HepG2 (cell line): ENCODE measurements around the gene IGHMBP2. TPM values are rescaled to one million over a fixed set of nuclear protein-coding genes. Genes with fewer than 3 reads are reported as not detected.

ENCODE experiments used
- DR1 ChIP-seq: sonication (generic); formaldehyde crosslinking; IDR thresholded peaks from 2 replicates; pipeline ENCODE4 v1.8.0; 2021; ENCODE audit warnings: mild to moderate bottlenecking, missing genetic modification reagents, inconsistent platforms
- HMG20B ChIP-seq: conservative IDR thresholded peaks from 2 replicates; pipeline ENCODE4 v1.6.1; 2016; ENCODE audit warnings: missing genetic modification reagents, missing compliant biosample characterization
- KAT7 ChIP-seq: IDR thresholded peaks from 2 replicates; pipeline ENCODE4 v1.6.1; 2018; ENCODE audit warnings: borderline replicate concordance, missing compliant biosample characterization
- MED13 ChIP-seq: sonication (generic); formaldehyde crosslinking; IDR thresholded peaks from 2 replicates; pipeline ENCODE4 v1.5.0; 2020; ENCODE audit warnings: missing genetic modification reagents
- SMAD9 ChIP-seq: sonication (generic); formaldehyde crosslinking; IDR thresholded peaks from 2 replicates; pipeline ENCODE4 v1.5.1; 2020; ENCODE audit warnings: mild to moderate bottlenecking, missing genetic modification reagents
- SNAI1 ChIP-seq: sonication (generic); formaldehyde crosslinking; IDR thresholded peaks from 2 replicates; pipeline ENCODE4 v1.5.0; 2020; ENCODE audit warnings: mild to moderate bottlenecking, missing genetic modification reagents, borderline replicate concordance
- ZBED4 ChIP-seq: sonication (generic); formaldehyde crosslinking; IDR thresholded peaks from 2 replicates; pipeline ENCODE4 v1.4.0; 2020; ENCODE audit warnings: missing genetic modification reagents, borderline replicate concordance
- ZBTB10 ChIP-seq: sonication (generic); formaldehyde crosslinking; IDR thresholded peaks from 2 replicates; pipeline ENCODE4 v1.4.0; 2020; ENCODE audit warnings: missing genetic modification reagents, borderline replicate concordance
- ZFP82 ChIP-seq: sonication (generic); formaldehyde crosslinking; IDR thresholded peaks from 2 replicates; pipeline ENCODE4 v1.5.1; 2020; ENCODE audit warnings: mild to moderate bottlenecking, missing genetic modification reagents, borderline replicate concordance
- ZFX ChIP-seq: sonication (generic); formaldehyde crosslinking; IDR thresholded peaks from 2 replicates; pipeline ENCODE4 v1.4.0; 2020; ENCODE audit warnings: mild to moderate bottlenecking, low read depth, missing genetic modification reagents, moderate library complexity
- ZNF253 ChIP-seq: sonication (generic); formaldehyde crosslinking; IDR thresholded peaks from 2 replicates; pipeline ENCODE4 v1.8.0; 2022; ENCODE audit warnings: mild to moderate bottlenecking, missing genetic modification reagents, borderline replicate concordance
- ZNF329 ChIP-seq: sonication (generic); formaldehyde crosslinking; IDR thresholded peaks from 2 replicates; pipeline ENCODE4 v1.9.0; 2021; ENCODE audit warnings: low read depth, mild to moderate bottlenecking, missing genetic modification reagents
- ZNF460 ChIP-seq: sonication (generic); formaldehyde crosslinking; IDR thresholded peaks from 2 replicates; pipeline ENCODE4 v1.5.1; 2020; ENCODE audit warnings: missing genetic modification reagents, mild to moderate bottlenecking, borderline replicate concordance
- ZNF556 ChIP-seq: sonication (generic); formaldehyde crosslinking; IDR thresholded peaks from 2 replicates; pipeline ENCODE4 v1.4.0; 2020; ENCODE audit warnings: mild to moderate bottlenecking, missing genetic modification reagents, borderline replicate concordance
- ZNF746 ChIP-seq: sonication (generic); formaldehyde crosslinking; IDR thresholded peaks from 2 replicates; pipeline ENCODE4 v1.8.0; 2022; ENCODE audit warnings: mild to moderate bottlenecking, missing genetic modification reagents
- ZNF777 ChIP-seq: sonication (generic); formaldehyde crosslinking; IDR thresholded peaks from 2 replicates; pipeline ENCODE4 v1.4.0; 2020; ENCODE audit warnings: missing genetic modification reagents
- polyA plus RNA-seq, 8 experiments: library from polyadenylated mRNA; depleted of rRNA in 3 of 8; stranded (reverse) in 7 of 8; unstranded in 1 of 8; fragments of >200 nt; fragmentation: Illumina TruSeq in 4 of 8; extraction: Trizol in 4 of 8; gene quantifications; 2 replicates each; pipeline versions ENCODE4 v1.2.1 to v1.2.3, GENCODE V29; 2011 to 2016; ENCODE audit warnings: low read depth in 4 of 8, missing spikeins in 1 of 8, mixed read lengths in 1 of 8; ENCODE audit not compliant: insufficient read depth in 1 of 8
- total RNA-seq, 5 experiments: library from RNA; depleted of rRNA; stranded (reverse); fragments of >200 nt; fragmentation: Illumina TruSeq; extraction: Trizol; gene quantifications; 2 replicates each; pipeline ENCODE4 v1.2.3, GENCODE V29; 2016; ENCODE audit warnings: low read depth in 1 of 5
- TF ChIP-seq, protein P1 (sequence below): sonication (generic); formaldehyde crosslinking; IDR thresholded peaks from 2 replicates; pipeline ENCODE4 v1.9.0; 2022; ENCODE audit warnings: low read depth, missing genetic modification reagents

Gene IGHMBP2
- total and polyA plus RNA-seq, 2 of the 13 experiments (the other 11 are each of a cell fraction or from before 2014, with no cell fraction given), result 8.9 to 9.9 TPM

GRCh38 chr11:68857037-68857586 is 46.6 kb upstream of the IGHMBP2 start (continued):
- TF ChIP-seq ZBTB10 (CRISPR knock-in tag) (0 out of 2 replicates have a peak, but pooled peaks have one; percentile 19), ZBED4 (CRISPR knock-in tag) (0 out of 2 replicates have a peak, but pooled peaks have one; percentile 26), ZNF329 (CRISPR knock-in tag) (0 out of 2 replicates have a peak, but pooled peaks have one; percentile 12), KAT7 (CRISPR knock-in tag) (0 out of 2 replicates have a peak, but pooled peaks have one; percentile 24), ZFP82 (CRISPR knock-in tag) (no peak), ZNF777 (CRISPR knock-in tag) (peak; percentile 24; the same call in 1 of the 2 replicates), SMAD9 (CRISPR knock-in tag) (no peak), ZNF460 (no peak), ZFX (0 out of 2 replicates have a peak, but pooled peaks have one; percentile 2), ZNF746 (no peak), ZNF253 (CRISPR knock-in tag) (no peak), ZNF556 (CRISPR knock-in tag) (no peak), SNAI1 (CRISPR knock-in tag) (no peak), DR1 (CRISPR knock-in tag) (no peak), HMG20B (CRISPR knock-in tag) (no peak), MED13 (no peak)
- TF ChIP-seq, protein P1, sequence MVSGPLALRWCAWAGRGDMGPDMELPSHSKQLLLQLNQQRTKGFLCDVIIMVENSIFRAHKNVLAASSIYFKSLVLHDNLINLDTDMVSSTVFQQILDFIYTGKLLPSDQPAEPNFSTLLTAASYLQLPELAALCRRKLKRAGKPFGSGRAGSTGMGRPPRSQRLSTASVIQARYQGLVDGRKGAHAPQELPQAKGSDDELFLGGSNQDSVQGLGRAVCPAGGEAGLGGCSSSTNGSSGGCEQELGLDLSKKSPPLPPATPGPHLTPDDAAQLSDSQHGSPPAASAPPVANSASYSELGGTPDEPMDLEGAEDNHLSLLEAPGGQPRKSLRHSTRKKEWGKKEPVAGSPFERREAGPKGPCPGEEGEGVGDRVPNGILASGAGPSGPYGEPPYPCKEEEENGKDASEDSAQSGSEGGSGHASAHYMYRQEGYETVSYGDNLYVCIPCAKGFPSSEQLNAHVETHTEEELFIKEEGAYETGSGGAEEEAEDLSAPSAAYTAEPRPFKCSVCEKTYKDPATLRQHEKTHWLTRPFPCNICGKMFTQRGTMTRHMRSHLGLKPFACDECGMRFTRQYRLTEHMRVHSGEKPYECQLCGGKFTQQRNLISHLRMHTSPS (CRISPR knock-in tag), result no peak
